Fibroblast of the aortic adventitia (primary cell): Measurements from ENCODE around the gene ZFYVE28. TPM values are rescaled to one million over a fixed set of nuclear protein-coding genes. Genes with fewer than 3 reads are reported as not detected.

Experiments used
- DNase-seq: peaks from one replicate; pipeline ENCODE4 v3.0.0-alpha.2; 2010; ENCODE audit warnings: low read depth
- H3K4me3 ChIP-seq: 2 replicates; pipeline ENCODE4 v1.5.1; 2011; ENCODE audit warnings: low read depth, mild to moderate bottlenecking, control low read depth, low read length, moderate library complexity
- CTCF ChIP-seq: IDR thresholded peaks from 2 replicates; pipeline ENCODE4 v1.5.1; 2011; ENCODE audit warnings: mild to moderate bottlenecking, low read length, control low read depth, inconsistent platforms; ENCODE audit not compliant: insufficient read depth
- total RNA-seq: library from RNA; depleted of rRNA; stranded (reverse); fragments of >200 nt; gene quantifications from 2 replicates; pipeline ENCODE4 v1.2.3, GENCODE V29; 2012; ENCODE audit warnings: low replicate concordance

The ZFYVE28 gene
- total RNA-seq, 1 donor, result 14.0 TPM

- TF ChIP-seq CTCF, result no peak
These were observed 76.4 kb downstream of the ZFYVE28 start for GRCh38 chr4:2341911-2342652.

GRCh38 chr4:2341261-2341841, 77.1 kb downstream of the ZFYVE28 start:
- DNase-seq, result no peak
- no peak for TF ChIP-seq CTCF
- no peak overlapping the region for H3K4me3 ChIP-seq

More at GRCh38 chr4:2341911-2342652, 76.4 kb downstream of the ZFYVE28 start:
- DNase-seq, result no peak
- H3K4me3 ChIP-seq, result no peak overlapping the region

- DNase-seq, result no peak
- no peak overlapping the region for H3K4me3 ChIP-seq
- no peak for TF ChIP-seq CTCF
These were observed 78.0 kb downstream of the ZFYVE28 start for GRCh38 chr4:2340272-2341061.

- TF ChIP-seq CTCF, result no peak
- no peak overlapping the region for H3K4me3 ChIP-seq
- DNase-seq, result no peak
These were observed 78.8 kb downstream of the ZFYVE28 start for GRCh38 chr4:2339458-2340271.

- no peak for TF ChIP-seq CTCF
- no peak overlapping the region for H3K4me3 ChIP-seq
- no peak for DNase-seq
These were observed 79.5 kb downstream of the ZFYVE28 start for GRCh38 chr4:2338754-2339457.

- no peak for DNase-seq
- no peak for TF ChIP-seq CTCF
- H3K4me3 ChIP-seq, result no peak overlapping the region
These were observed 80.5 kb downstream of the ZFYVE28 start for GRCh38 chr4:2337896-2338295.
